Sigmoid colon (tissue), 4 donors: ENCODE measurements around the gene CDH13.

Source experiments
- CTCF ChIP-seq, 4 experiments: fragments of 450-650 bp in 3 of 4; fragments of 200-600 bp in 1 of 4; IDR thresholded peaks; one replicate each; pipeline ENCODE4 v1.5.1; 2016 to 2019; ENCODE audit warnings: antibody characterized with exemption in 4 of 4, mild to moderate bottlenecking in 3 of 4, moderate library complexity in 2 of 4
- EP300 ChIP-seq, 4 donors: sonication (generic); formaldehyde crosslinking; IDR thresholded peaks; one replicate each; pipeline ENCODE4 v1.6.1; 2017; ENCODE audit warnings: antibody characterized with exemption in 4 of 4
- POLR2A ChIP-seq, 2 donors: fragments of 450-650 bp; IDR thresholded peaks; one replicate each; pipeline ENCODE4 v1.6.1; 2016; ENCODE audit warnings: antibody characterized with exemption in 2 of 2, mild to moderate bottlenecking in 2 of 2, moderate library complexity in 2 of 2
- POLR2AphosphoS5 ChIP-seq, 4 donors: sonication (generic); formaldehyde crosslinking; IDR thresholded peaks; one replicate each; pipeline ENCODE4 v1.6.1; 2017; ENCODE audit warnings: antibody characterized with exemption in 4 of 4

- no peak for TF ChIP-seq POLR2A (IDR thresholded peaks at IDR 0.05)
- TF ChIP-seq CTCF (IDR thresholded peaks at IDR 0.05): no peak
- no peak for TF ChIP-seq EP300 (IDR thresholded peaks at IDR 0.05)
- TF ChIP-seq POLR2AphosphoS5 (IDR thresholded peaks at IDR 0.05): no peak
These were observed 231.1 kb downstream of the CDH13 start for GRCh38 chr16:82857693-82858365.
